Heart right ventricle (tissue), 16 donors: ENCODE data around the gene TOMT. TPM values are rescaled to one million over a fixed set of nuclear protein-coding genes. Genes with fewer than 3 reads are reported as not detected.

Source experiments
- ATAC-seq, 8 donors: fragments of 200-7000 bp; cut with Tn5 transposase; one replicate each; pipeline ENCODE4 v1.9.1; 2020; ENCODE audit warnings: mild to moderate bottlenecking in 8 of 8, moderate library complexity in 8 of 8, moderate number of reproducible peaks in 1 of 8
- DNase-seq, 2 donors: peaks; one replicate each; pipeline ENCODE4 v3.0.0-alpha.2; 2020
- H3K27ac ChIP-seq, 10 donors: fragments of 200-600 bp; sonication (generic) in 2 of 10; one replicate each; pipeline versions ENCODE4 v1.5.0 to v1.8.0; 2020 to 2022; ENCODE audit warnings: mild to moderate bottlenecking in 3 of 10
- H3K27me3 ChIP-seq, 7 donors: fragments of 200-600 bp; one replicate each; pipeline ENCODE4 v1.8.0; 2021 to 2022; ENCODE audit warnings: mild to moderate bottlenecking in 2 of 7
- H3K36me3 ChIP-seq, 9 donors: fragments of 200-600 bp; sonication (generic) in 1 of 9; one replicate each; pipeline versions ENCODE4 v1.5.0 to v1.8.0; 2020 to 2022; ENCODE audit warnings: mild to moderate bottlenecking in 2 of 9
- H3K4me1 ChIP-seq, 9 donors: fragments of 200-600 bp; sonication (generic) in 1 of 9; one replicate each; pipeline versions ENCODE4 v1.5.0 to v1.8.0; 2020 to 2022; ENCODE audit warnings: mild to moderate bottlenecking in 4 of 9
- H3K4me3 ChIP-seq, 10 donors: fragments of 200-600 bp; sonication (generic) in 2 of 10; one replicate each; pipeline versions ENCODE4 v1.5.0 to v1.8.0; 2020 to 2022; ENCODE audit warnings: mild to moderate bottlenecking in 7 of 10, moderate library complexity in 2 of 10
- H3K9me3 ChIP-seq, 11 donors: fragments of 200-600 bp in 10 of 11; sonication (generic) in 2 of 11; one replicate each; pipeline versions ENCODE4 v1.5.0 to v1.8.0; 2013 to 2022; ENCODE audit warnings: mild to moderate bottlenecking in 2 of 11, control low read depth in 1 of 11, moderate library complexity in 1 of 11
- CTCF ChIP-seq, 9 donors: fragments of 200-600 bp; sonication (generic) in 2 of 9; IDR thresholded peaks; one replicate each; pipeline versions ENCODE4 v1.5.0 to v1.8.0; 2021 to 2022; ENCODE audit warnings: antibody characterized with exemption in 9 of 9, mild to moderate bottlenecking in 5 of 9, moderate library complexity in 1 of 9
- WGBS, 2 donors: extraction: QIAGEN DNeasy Blood & Tissue Kit; methylation state at CpG; one replicate each; pipeline ENCODE4 v1.1.7; 2013; ENCODE audit warnings: inconsistent platforms in 1 of 2; 5-methylcytosine and 5-hydroxymethylcytosine counted together
- intact Hi-C, 10 donors: fragments of 100-400 bp; cut with DNase I; formaldehyde crosslinking; loops; one replicate each; pipeline versions ENCODE4 v1.11.1 to v1.14.2; 2022
- microRNA-seq, 2 donors: library from miRNA; unstranded; fragments of <30 nt; microRNA quantifications; one replicate each; pipeline ENCODE4 v1.2.0, GENCODE V29; 2021
- polyA plus RNA-seq, 2 donors: library from polyadenylated mRNA; stranded (reverse); fragments of 200-250 nt; gene quantifications; one replicate each; pipeline ENCODE4 v1.2.3, GENCODE V29; 2013
- total RNA-seq, 10 donors: library from RNA; stranded (reverse); fragmentation: NEBNext Ultra II Directional in 3 of 10; extraction: Animal tissue kit (Norgen Biotek cat#: 25700) in 3 of 10; gene quantifications; one replicate each; pipeline versions ENCODE4 v1.2.1 to v1.2.4, GENCODE V29; 2021 to 2023
- donor health status: Arrhythmogenic right ventricular cardiomyopathy.
- donor health status: ischemic (EF 13 %, LVEDD 7.1; RV severe dilation, severe dysfunction).
- donor health status: healthy with polysubstance abuse.
- donor health status: DM: no; HTN: yes; CAD: no.
- donor health status: DM: no; HTN: no; CAD: no.
- donor health status: ischemic (EF 25% LVEDD 6.9; RV normal size, moderate dysfunction).
- donor health status: ischemic (EF 25% LVEDD 5.7; RV mildly dilated, moderate dysfunction).
- donor health status: healthy.
- donor health status: DM: yes; HTN: yes; CAD: no.
- donor health status: Ischemic cardiomyopathy.
- donor health status: ischemic (EF 35%, LVEDD 5.7; RV mildly dilated, moderate dysfunction).
- donor health status: nonischemic (EF 11% LVEDD 7.7; RV severe dilation, severe dysfunction).
- donor health status: DM: yes; HTN: yes; CAD: no.
- donor health status: PGD.
- donor health status: ischemic (EF 29% LVEDD 5.4; RV normal size, mild dysfunction).
- donor health status: nonischemic (EF 23%, LVEDD 6.1; RV moderate dilation, normal function).

TOMT gene
- total and polyA plus RNA-seq, 12 donors: 0.21 TPM; not detected in 11

GRCh38 chr11:72157131-72157530 is 51.4 kb downstream of the TOMT start:
- no peak overlapping the region for H3K27ac ChIP-seq
- no peaks in the 10 kb centered on the region for H3K9me3 ChIP-seq
- no peak overlapping the region for H3K4me3 ChIP-seq
- no peak for TF ChIP-seq CTCF (IDR thresholded peaks at IDR 0.05)
- ATAC-seq (no peak), DNase-seq (no peak)
- intact Hi-C loops: no loop called here
- 71 to 79% methylated on average over 4 of the region's 4 CpGs for WGBS, 2 donors
- H3K36me3 ChIP-seq: no peaks in the 10 kb centered on the region
- H3K27me3 ChIP-seq: peaks cover 0 to 26% (median 22%) of the 10 kb centered on the region in 7 donors
- no peaks in the 10 kb centered on the region for H3K4me1 ChIP-seq

Small RNAs within 50 kb of the gene (microRNA-seq; reads per million reads assigned to microRNA genes)
- 0 reads per million in 2 donors for gene MIR3165

Other genes with a start within 250 kb of the TOMT start
- not detected for gene DEFB131B, start 227.5 kb upstream of the TOMT start, total RNA-seq
- gene DEFB131B, start 227.5 kb upstream of the TOMT start, polyA plus RNA-seq: not detected
- 1 to 10 TPM in 9 of 10 donors, under 1 TPM in 1; 1.00 to 4.4 (median 3.4) TPM for gene XNDC1N, start 177.3 kb upstream of the TOMT start, total RNA-seq
- gene XNDC1N, start 177.3 kb upstream of the TOMT start, polyA plus RNA-seq: 1 to 10 TPM; 1.5 to 4.7 TPM
- 10 to 100 TPM; 16.4 to 24.6 (median 19.2) TPM for gene RNF121, start 176.9 kb upstream of the TOMT start, total RNA-seq
- gene RNF121, start 176.9 kb upstream of the TOMT start, polyA plus RNA-seq: 10 to 100 TPM in 1 of 2 donors, 1 to 10 TPM in 1; 8.3 to 25.7 TPM
- gene IL18BP, start 107.0 kb upstream of the TOMT start, total RNA-seq: 100 to 1,000 TPM in 1 of 10 donors, 1 to 10 TPM in 9; 2.0 to 101 (median 4.2) TPM
- gene IL18BP, start 107.0 kb upstream of the TOMT start, polyA plus RNA-seq: 1 to 10 TPM; 5.0 to 6.5 TPM
- gene NUMA1, start 25.4 kb upstream of the TOMT start, total RNA-seq: 100 to 1,000 TPM in 2 of 10 donors, 10 to 100 TPM in 8; 60.8 to 117 (median 83.4) TPM
- gene NUMA1, start 25.4 kb upstream of the TOMT start, polyA plus RNA-seq: 100 to 1,000 TPM in 1 of 2 donors, 10 to 100 TPM in 1; 54.1 to 159 TPM
- gene LRRC51, start 25.1 kb upstream of the TOMT start, total RNA-seq: 1 to 10 TPM; 2.3 to 9.1 (median 4.7) TPM
- 1 to 10 TPM; 2.5 to 2.8 TPM for gene LRRC51, start 25.1 kb upstream of the TOMT start, polyA plus RNA-seq
- gene LAMTOR1, start 2.6 kb upstream of the TOMT start, total RNA-seq: 100 to 1,000 TPM in 1 of 10 donors, 10 to 100 TPM in 9; 76.5 to 103 (median 81.8) TPM
- gene LAMTOR1, start 2.6 kb upstream of the TOMT start, polyA plus RNA-seq: 100 to 1,000 TPM in 1 of 2 donors, 10 to 100 TPM in 1; 58.3 to 158 TPM
- gene ANAPC15, start 6.8 kb downstream of the TOMT start, total RNA-seq: 10 to 100 TPM; 31.8 to 58.3 (median 46.8) TPM
- gene ANAPC15, start 6.8 kb downstream of the TOMT start, polyA plus RNA-seq: 100 to 1,000 TPM in 1 of 2 donors, 10 to 100 TPM in 1; 43.8 to 104 TPM
- 1 to 10 TPM in 1 of 10 donors, under 1 TPM in 2, not detected in 7; 0.59 to 1.1 (median 0.67) TPM for gene FOLR3, start 29.8 kb downstream of the TOMT start, total RNA-seq
- gene FOLR3, start 29.8 kb downstream of the TOMT start, polyA plus RNA-seq: under 1 TPM in 1 of 2 donors, not detected in 1; 0.23 TPM
- gene FOLR1, start 86.2 kb downstream of the TOMT start, total RNA-seq: 1 to 10 TPM in 2 of 10 donors, under 1 TPM in 5, not detected in 3; 0.23 to 1.4 (median 0.59) TPM
- gene FOLR1, start 86.2 kb downstream of the TOMT start, polyA plus RNA-seq: under 1 TPM; 0.16 to 0.37 TPM
- gene FOLR2, start 110.9 kb downstream of the TOMT start, total RNA-seq: 10 to 100 TPM in 7 of 10 donors, 1 to 10 TPM in 3; 7.5 to 84.4 (median 10.8) TPM
- gene FOLR2, start 110.9 kb downstream of the TOMT start, polyA plus RNA-seq: 10 to 100 TPM in 1 of 2 donors, 1 to 10 TPM in 1; 6.8 to 10.8 TPM
- 100 to 1,000 TPM in 9 of 10 donors, 10 to 100 TPM in 1; 97.7 to 146 (median 107) TPM for gene INPPL1, start 118.8 kb downstream of the TOMT start, total RNA-seq
- gene INPPL1, start 118.8 kb downstream of the TOMT start, polyA plus RNA-seq: 100 to 1,000 TPM in 1 of 2 donors, 10 to 100 TPM in 1; 50.1 to 141 TPM
- gene PHOX2A, start 138.3 kb downstream of the TOMT start, total RNA-seq: not detected
- not detected for gene PHOX2A, start 138.3 kb downstream of the TOMT start, polyA plus RNA-seq